Smooth muscle cell (in vitro differentiated cells): ENCODE data around the gene UQCRC1. TPM values are rescaled to one million over a fixed set of nuclear protein-coding genes. Genes with fewer than 3 reads are reported as not detected.

Experiments used
- DNase-seq: peaks from one replicate; lab custom pipeline; 2025; ENCODE audit not compliant: unreplicated experiment; lab: John Stamatoyannopoulos, UW
- H2AFZ ChIP-seq: fragments of 200-600 bp; sonication (generic); 2 replicates; pipeline ENCODE4 v1.6.0; 2016; ENCODE audit warnings: antibody characterized with exemption, low read depth, mild to moderate bottlenecking
- H3F3A ChIP-seq: fragments of 200-600 bp; sonication (generic); 2 replicates; pipeline ENCODE4 v1.6.0; 2017; ENCODE audit warnings: antibody characterized with exemption, low read depth
- H3K27ac ChIP-seq: fragments of 200-600 bp; sonication (generic); 2 replicates; pipeline ENCODE4 v1.5.1; 2016; ENCODE audit warnings: low read depth, mild to moderate bottlenecking
- H3K27me3 ChIP-seq: fragments of 200-600 bp; sonication (generic); 2 replicates; pipeline ENCODE4 v1.6.1; 2016; ENCODE audit warnings: low read depth, mild to moderate bottlenecking
- H3K36me3 ChIP-seq: fragments of 200-600 bp; sonication (generic); 2 replicates; pipeline ENCODE4 v1.5.1; 2016; ENCODE audit warnings: low read depth
- H3K4me1 ChIP-seq: fragments of 200-600 bp; sonication (generic); 2 replicates; pipeline ENCODE4 v1.5.1; 2016; ENCODE audit warnings: low read depth
- H3K4me2 ChIP-seq: fragments of 200-600 bp; sonication (generic); 2 replicates; pipeline ENCODE4 v1.6.0; 2016; ENCODE audit warnings: mild to moderate bottlenecking
- H3K4me3 ChIP-seq: fragments of 200-600 bp; sonication (generic); 2 replicates; pipeline ENCODE4 v1.5.1; 2016; ENCODE audit warnings: mild to moderate bottlenecking
- H3K79me2 ChIP-seq: fragments of 200-600 bp; sonication (generic); 2 replicates; pipeline ENCODE4 v1.6.0; 2016; ENCODE audit warnings: low read depth, mild to moderate bottlenecking
- H3K9ac ChIP-seq: fragments of 200-600 bp; sonication (generic); 2 replicates; pipeline ENCODE4 v1.6.0; 2016; ENCODE audit warnings: low read depth
- H3K9me3 ChIP-seq: fragments of 200-600 bp; sonication (generic); replicated peaks from 2 replicates; pipeline ENCODE4 v1.5.1; 2016; ENCODE audit warnings: low read depth
- H4K20me1 ChIP-seq: fragments of 200-600 bp; sonication (generic); 2 replicates; pipeline ENCODE4 v1.6.0; 2016; ENCODE audit warnings: low read depth
- WGBS: methylation state at CpG from one replicate; pipeline ENCODE4 v1.1.7; 2016; ENCODE audit warnings: low lambda C conversion rate; 5-methylcytosine and 5-hydroxymethylcytosine counted together
- polyA plus RNA-seq: library from polyadenylated mRNA; unstranded; fragments of >200 nt; fragmentation: Nextera tagmentation; extraction: Ambion mirVana; gene quantifications from 2 replicates; pipeline ENCODE4 v1.2.1, GENCODE V29; 2016
- total RNA-seq: library from RNA; depleted of rRNA; stranded (reverse); fragments of >200 nt; gene quantifications from 2 replicates; pipeline ENCODE4 v1.2.3, GENCODE V29; 2014
- TF ChIP-seq, protein P1 (sequence below): fragments of 200-600 bp; sonication (generic); IDR thresholded peaks from 2 replicates; pipeline ENCODE4 v1.5.1; 2017; ENCODE audit warnings: borderline replicate concordance, mild to moderate bottlenecking, antibody characterized with exemption; ENCODE audit not compliant: insufficient read depth, poor library complexity, severe bottlenecking

UQCRC1 gene
- total and polyA plus RNA-seq, 2 experiments from 2014 or later, result 206 to 425 TPM

DNA sequence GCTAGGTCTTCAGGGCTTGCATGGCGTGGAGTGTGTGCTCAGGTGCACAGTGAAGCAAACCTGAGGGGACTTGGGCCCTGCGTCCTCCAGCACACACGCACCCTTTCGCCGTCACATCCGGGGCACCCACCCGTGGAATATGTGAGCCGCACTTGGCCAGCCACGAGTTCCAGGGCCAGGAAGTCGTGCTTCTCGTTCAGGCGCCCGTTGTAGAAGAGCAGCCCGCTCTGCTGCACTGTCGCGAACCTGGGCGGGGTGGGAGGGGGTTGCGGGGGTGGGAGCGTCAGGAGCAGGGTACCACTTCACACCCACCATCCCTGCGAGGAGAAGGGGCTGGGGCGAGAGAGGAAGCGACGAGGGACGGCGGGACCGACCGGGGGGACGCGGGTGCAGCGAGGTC, 46.2 kb upstream of the UQCRC1 start:
- H2AFZ ChIP-seq, result no peak overlapping the region
- DNase-seq, result no peak
- H3K9me3 ChIP-seq, result no peaks in the 10 kb centered on the region
- no peaks in the 10 kb centered on the region for H3K36me3 ChIP-seq
- H3F3A ChIP-seq, result no peaks in the 10 kb centered on the region
- WGBS, result 59% methylated on average over 8 of the region's 30 CpGs
- TF ChIP-seq, protein P1, sequence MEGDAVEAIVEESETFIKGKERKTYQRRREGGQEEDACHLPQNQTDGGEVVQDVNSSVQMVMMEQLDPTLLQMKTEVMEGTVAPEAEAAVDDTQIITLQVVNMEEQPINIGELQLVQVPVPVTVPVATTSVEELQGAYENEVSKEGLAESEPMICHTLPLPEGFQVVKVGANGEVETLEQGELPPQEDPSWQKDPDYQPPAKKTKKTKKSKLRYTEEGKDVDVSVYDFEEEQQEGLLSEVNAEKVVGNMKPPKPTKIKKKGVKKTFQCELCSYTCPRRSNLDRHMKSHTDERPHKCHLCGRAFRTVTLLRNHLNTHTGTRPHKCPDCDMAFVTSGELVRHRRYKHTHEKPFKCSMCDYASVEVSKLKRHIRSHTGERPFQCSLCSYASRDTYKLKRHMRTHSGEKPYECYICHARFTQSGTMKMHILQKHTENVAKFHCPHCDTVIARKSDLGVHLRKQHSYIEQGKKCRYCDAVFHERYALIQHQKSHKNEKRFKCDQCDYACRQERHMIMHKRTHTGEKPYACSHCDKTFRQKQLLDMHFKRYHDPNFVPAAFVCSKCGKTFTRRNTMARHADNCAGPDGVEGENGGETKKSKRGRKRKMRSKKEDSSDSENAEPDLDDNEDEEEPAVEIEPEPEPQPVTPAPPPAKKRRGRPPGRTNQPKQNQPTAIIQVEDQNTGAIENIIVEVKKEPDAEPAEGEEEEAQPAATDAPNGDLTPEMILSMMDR, result no peak
- H3K9ac ChIP-seq, result no peak overlapping the region
- H3K79me2 ChIP-seq, result no peaks in the 10 kb centered on the region
- no peak overlapping the region for H3K27ac ChIP-seq
- H3K27me3 ChIP-seq, result no peaks in the 10 kb centered on the region
- H4K20me1 ChIP-seq, result no peaks in the 10 kb centered on the region
- no peaks in the 10 kb centered on the region for H3K4me1 ChIP-seq
- H3K4me3 ChIP-seq, result peak overlapping the region; percentile 47
- peak overlapping the region; percentile 90 for H3K4me2 ChIP-seq

DNA sequence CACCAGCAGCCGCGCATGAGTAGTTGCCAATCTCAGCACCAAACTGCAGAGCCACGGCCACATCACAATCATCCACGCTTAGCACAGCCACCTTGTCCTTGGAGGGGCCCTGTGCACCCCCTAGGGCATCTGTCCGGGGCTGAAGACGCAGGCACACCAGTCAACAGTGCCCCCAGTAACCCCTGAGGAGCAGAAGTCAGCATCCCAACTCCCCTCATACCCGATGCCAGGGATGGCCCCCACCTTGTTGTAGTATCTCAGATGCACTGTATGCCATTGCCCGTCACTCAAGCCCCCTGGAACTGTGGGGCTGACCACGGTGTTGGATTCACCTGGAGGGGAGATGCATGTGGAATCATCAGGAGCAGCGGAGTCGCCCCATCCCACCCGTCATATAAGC, 45.6 kb upstream of the UQCRC1 start:
- TF ChIP-seq, protein P1, result no peak
- 98% methylated on average over 10 of the region's 12 CpGs for whole genome bisulfite sequencing

DNA sequence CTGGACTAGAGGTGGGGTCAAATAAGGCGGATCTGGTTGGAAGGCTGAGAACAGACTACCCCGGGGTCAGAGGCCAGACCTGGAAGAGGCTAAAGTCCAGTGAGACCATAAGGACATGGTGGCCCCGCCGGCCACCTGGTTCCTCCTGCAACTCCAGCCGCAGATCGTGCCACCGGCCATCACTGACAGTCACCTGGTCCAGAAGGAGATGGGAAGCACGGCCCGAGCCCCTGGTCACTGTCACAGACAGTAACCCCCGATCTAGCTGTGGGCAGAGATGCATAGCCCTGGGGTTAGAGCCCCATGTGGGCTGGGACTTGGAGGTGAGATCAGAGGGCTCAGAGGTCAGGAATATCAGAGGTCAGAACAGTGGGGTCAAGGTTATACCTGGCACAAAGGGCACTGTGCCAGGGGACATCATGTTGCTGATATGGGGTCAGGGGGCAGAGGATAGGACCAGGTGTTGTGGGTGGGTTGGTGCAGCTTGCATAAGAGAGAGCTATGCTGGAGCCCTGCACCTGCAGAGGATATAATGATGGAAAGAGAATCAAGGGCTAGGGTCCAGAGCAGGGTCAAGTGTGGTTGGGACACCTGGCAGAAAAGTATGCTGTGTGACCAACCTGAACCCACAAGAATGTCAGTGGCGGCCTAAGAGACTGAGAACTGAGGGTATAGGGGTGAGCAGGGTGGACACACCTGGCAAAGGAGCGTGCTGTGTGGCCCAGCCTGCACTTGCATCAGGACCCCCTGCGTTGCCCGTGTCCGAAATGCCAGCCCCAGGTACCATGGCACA, 43.7 kb upstream of the UQCRC1 start:
- Histone ChIP-seq H3K9ac (no peak overlapping the region), H3K27me3 (no peaks in the 10 kb centered on the region), H3K4me1 (no peaks in the 10 kb centered on the region), H3K9me3 (no peaks in the 10 kb centered on the region), H3K79me2 (no peaks in the 10 kb centered on the region), H3K27ac (no peak overlapping the region), H3K4me2 (no peak overlapping the region), H4K20me1 (no peaks in the 10 kb centered on the region), H3F3A (no peaks in the 10 kb centered on the region), H3K36me3 (no peaks in the 10 kb centered on the region), H2AFZ (no peak overlapping the region), H3K4me3 (no peak overlapping the region)
- 95% methylated on average over 15 of the region's 15 CpGs for WGBS
- TF ChIP-seq, protein P1, result no peak
- no peak for DNase-seq

More for the DNA sequence above, 45.6 kb upstream of the UQCRC1 start:
- H3K9me3 ChIP-seq, result no peaks in the 10 kb centered on the region
- no peak overlapping the region for H3K4me2 ChIP-seq
- DNase-seq, result no peak
- H3K4me3 ChIP-seq, result no peak overlapping the region
- no peaks in the 10 kb centered on the region for H3K79me2 ChIP-seq
- no peaks in the 10 kb centered on the region for H3F3A ChIP-seq
- H3K9ac ChIP-seq, result no peak overlapping the region
- H3K27me3 ChIP-seq, result no peaks in the 10 kb centered on the region
- H4K20me1 ChIP-seq, result no peaks in the 10 kb centered on the region
- H3K4me1 ChIP-seq, result no peaks in the 10 kb centered on the region
- H3K27ac ChIP-seq, result no peak overlapping the region
- no peaks in the 10 kb centered on the region for H3K36me3 ChIP-seq
- no peak overlapping the region for H2AFZ ChIP-seq

DNA sequence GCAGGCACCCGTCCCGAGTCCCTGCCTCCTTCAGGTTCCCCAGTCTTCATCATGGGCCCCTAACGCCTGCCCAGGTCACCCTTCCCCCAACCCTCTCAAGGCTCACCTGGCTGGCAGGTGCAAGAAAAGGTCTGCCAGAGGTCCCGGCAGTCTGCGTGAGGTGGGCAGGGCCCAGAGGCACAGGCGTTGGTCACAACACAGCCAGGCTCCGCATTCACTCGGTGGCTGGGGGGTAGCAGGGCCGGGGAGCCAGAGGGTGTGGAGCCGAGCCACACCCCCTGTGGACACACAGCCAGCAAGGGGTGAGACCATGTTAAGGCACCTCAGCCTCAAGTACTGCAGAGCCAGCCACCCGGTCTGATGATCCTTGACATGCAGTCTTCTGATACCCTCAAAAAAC, 42.3 kb upstream of the UQCRC1 start:
- Histone ChIP-seq H2AFZ (no peak overlapping the region), H3K79me2 (no peaks in the 10 kb centered on the region), H3K36me3 (no peaks in the 10 kb centered on the region), H3K4me3 (no peak overlapping the region), H3K9me3 (no peaks in the 10 kb centered on the region), H4K20me1 (no peaks in the 10 kb centered on the region), H3K27ac (no peak overlapping the region), H3K4me2 (no peak overlapping the region), H3K4me1 (no peaks in the 10 kb centered on the region), H3K9ac (no peak overlapping the region), H3F3A (no peaks in the 10 kb centered on the region), H3K27me3 (no peaks in the 10 kb centered on the region)
- DNase-seq, result no peak
- 91% methylated on average over 11 of the region's 11 CpGs for WGBS
- TF ChIP-seq, protein P1, result no peak
